GM23338 (cell line): ENCODE measurements around the gene MAGEA1. TPM values are rescaled to one million over a fixed set of nuclear protein-coding genes. Genes with fewer than 3 reads are reported as not detected.

Experiments
- ATAC-seq: fragments of 200-7000 bp; cut with Tn5 transposase; 3 replicates; pipeline ENCODE4 v1.9.1; 2020
- DNase-seq: peaks from one replicate; pipeline ENCODE4 v3.0.0-alpha.2; 2015; ENCODE audit warnings: low spot score
- H2AFZ ChIP-seq: fragments of 200-600 bp; sonication (generic); 2 replicates; pipeline ENCODE4 v1.8.0; 2016; ENCODE audit warnings: antibody characterized with exemption, mild to moderate bottlenecking, moderate library complexity
- H3F3A ChIP-seq: fragments of 200-600 bp; sonication (generic); replicated peaks from 2 replicates; pipeline ENCODE4 v1.8.0; 2017; ENCODE audit warnings: antibody characterized with exemption, mixed run types, low read depth
- H3K27ac ChIP-seq: fragments of 200-600 bp; sonication (generic); 2 replicates; pipeline ENCODE4 v1.6.1; 2016; ENCODE audit warnings: low read depth
- H3K27me3 ChIP-seq: fragments of 200-600 bp; sonication (generic); 2 replicates; pipeline ENCODE4 v1.8.0; 2016; ENCODE audit warnings: mild to moderate bottlenecking, mixed run types, moderate library complexity; ENCODE audit not compliant: insufficient read depth
- H3K36me3 ChIP-seq: fragments of 200-600 bp; sonication (generic); 2 replicates; pipeline ENCODE4 v1.8.0; 2016; ENCODE audit warnings: mild to moderate bottlenecking; ENCODE audit not compliant: insufficient read depth
- H3K4me1 ChIP-seq: fragments of 200-600 bp; sonication (generic); 2 replicates; pipeline ENCODE4 v1.8.0; 2016; ENCODE audit warnings: mild to moderate bottlenecking, moderate library complexity; ENCODE audit not compliant: insufficient read depth
- H3K4me2 ChIP-seq: fragments of 200-600 bp; sonication (generic); 2 replicates; pipeline ENCODE4 v1.7.1; 2017; ENCODE audit warnings: mixed run types
- H3K4me3 ChIP-seq: fragments of 200-600 bp; sonication (generic); 2 replicates; pipeline ENCODE4 v1.6.1; 2016; ENCODE audit warnings: mixed run types
- H3K79me2 ChIP-seq: fragments of 200-600 bp; sonication (generic); replicated peaks from 2 replicates; pipeline ENCODE4 v1.8.0; 2017; ENCODE audit warnings: mild to moderate bottlenecking; ENCODE audit not compliant: insufficient read depth
- H3K9me2 ChIP-seq: fragments of 200-600 bp; sonication (generic); 2 replicates; pipeline ENCODE4 v1.8.0; 2017; ENCODE audit not compliant: insufficient read depth
- H4K20me1 ChIP-seq: fragments of 200-600 bp; sonication (generic); replicated peaks from 2 replicates; pipeline ENCODE4 v1.8.0; 2017; ENCODE audit warnings: mild to moderate bottlenecking; ENCODE audit not compliant: insufficient read depth
- H3K27ac Mint-ChIP-seq: 2 replicates; pipeline ENCODE4 v1.8.0; 2020; ENCODE audit warnings: inconsistent platforms, mild to moderate bottlenecking, moderate library complexity, mixed read lengths
- H3K27me3 Mint-ChIP-seq: 3 replicates; pipeline ENCODE4 v1.8.0; 2022; ENCODE audit warnings: low read depth, mild to moderate bottlenecking, moderate library complexity, mixed read lengths, inconsistent platforms; ENCODE audit not compliant: insufficient read depth, poor library complexity
- H3K36me3 Mint-ChIP-seq: 3 replicates; pipeline ENCODE4 v1.8.0; 2021; ENCODE audit warnings: low read depth, mild to moderate bottlenecking, inconsistent platforms, moderate library complexity, mixed read lengths
- H3K4me1 Mint-ChIP-seq: 3 replicates; pipeline ENCODE4 v1.8.0; 2020; ENCODE audit warnings: mild to moderate bottlenecking, inconsistent platforms, mixed read lengths
- H3K4me3 Mint-ChIP-seq: 3 replicates; pipeline ENCODE4 v1.8.0; 2021; ENCODE audit warnings: moderate library complexity, mild to moderate bottlenecking, inconsistent platforms, mixed read lengths
- H3K9me3 Mint-ChIP-seq: 3 replicates; pipeline ENCODE4 v1.8.0; 2020; ENCODE audit warnings: moderate library complexity, mild to moderate bottlenecking, inconsistent platforms, mixed read lengths
- CREB1 ChIP-seq: fragments of 250-450 bp; sonication (Bioruptor Pico); IDR thresholded peaks from 2 replicates; pipeline ENCODE4 v1.5.0; 2020; ENCODE audit warnings: low read depth, mild to moderate bottlenecking, moderate library complexity
- CTCF ChIP-seq, 2 experiments: fragments of 200-600 bp in 1 of 2; sonication (generic) in 1 of 2; conservative IDR thresholded peaks; 2 replicates each; pipeline versions ENCODE4 v1.5.1 to v1.6.1; 2016 to 2017; ENCODE audit warnings: antibody characterized with exemption in 2 of 2, low read depth in 2 of 2, mild to moderate bottlenecking in 2 of 2, moderate library complexity in 1 of 2
- ETS1 ChIP-seq: IDR thresholded peaks from 2 replicates; pipeline ENCODE4 v1.6.1; 2016; ENCODE audit warnings: antibody characterized with exemption
- EZH2 ChIP-seq: fragments of 200-600 bp; sonication (generic); IDR thresholded peaks from one replicate; pipeline ENCODE4 v1.8.0; 2017; ENCODE audit warnings: antibody characterized with exemption, mild to moderate bottlenecking, low read depth; ENCODE audit not compliant: unreplicated experiment
- EZH2phosphoT487 ChIP-seq: fragments of 200-600 bp; sonication (generic); IDR thresholded peaks from one replicate; pipeline ENCODE4 v1.8.1; 2018; ENCODE audit warnings: antibody characterized with exemption; ENCODE audit not compliant: unreplicated experiment
- JUNB ChIP-seq: IDR thresholded peaks from one replicate; pipeline ENCODE4 v1.6.1; 2016; ENCODE audit warnings: antibody characterized with exemption; ENCODE audit not compliant: unreplicated experiment
- NANOG ChIP-seq: IDR thresholded peaks from 2 replicates; pipeline ENCODE4 v1.6.1; 2016; ENCODE audit warnings: antibody characterized with exemption, borderline replicate concordance
- POLR2AphosphoS5 ChIP-seq: IDR thresholded peaks from 2 replicates; pipeline ENCODE4 v1.6.1; 2016; ENCODE audit warnings: antibody characterized with exemption, low read depth
- REST ChIP-seq: IDR thresholded peaks from one replicate; pipeline ENCODE4 v1.6.1; 2018; ENCODE audit warnings: antibody characterized with exemption; ENCODE audit not compliant: unreplicated experiment
- STAT1 ChIP-seq: IDR thresholded peaks from one replicate; pipeline ENCODE4 v1.6.1; 2016; ENCODE audit warnings: antibody characterized with exemption; ENCODE audit not compliant: unreplicated experiment
- ZNF114 ChIP-seq: fragments of 250-450 bp; sonication (Bioruptor Pico); IDR thresholded peaks from 2 replicates; pipeline ENCODE4 v1.5.0; 2020; ENCODE audit warnings: mild to moderate bottlenecking, moderate library complexity
- ZNF331 ChIP-seq: fragments of 250-450 bp; sonication (Bioruptor Pico); IDR thresholded peaks from 2 replicates; pipeline ENCODE4 v1.5.0; 2020; ENCODE audit warnings: low read depth, mild to moderate bottlenecking, moderate library complexity
- ZNF462 ChIP-seq: fragments of 250-450 bp; sonication (Bioruptor Pico); IDR thresholded peaks from 2 replicates; pipeline ENCODE4 v1.5.0; 2020; ENCODE audit warnings: mild to moderate bottlenecking, moderate library complexity
- long read RNA-seq: library from polyadenylated mRNA; unstranded; transcript quantifications from one replicate; pipeline ENCODE4 v2.0.0, GENCODE V29; 2020; ENCODE audit not compliant: unreplicated experiment
- polyA plus RNA-seq: library from polyadenylated mRNA; unstranded; fragments of >200 nt; fragmentation: Nextera tagmentation; extraction: Ambion mirVana; gene quantifications from 2 replicates; pipeline ENCODE4 v1.2.1, GENCODE V29; 2016
- total RNA-seq: library from RNA; depleted of rRNA; stranded (reverse); fragments of >200 nt; shearing (Covaris generic); gene quantifications from 2 replicates; pipeline ENCODE4 v1.2.3, GENCODE V29; 2014; rRNA removed

Gene MAGEA1
- not detected in 2 replicates for total RNA-seq
- not detected in 2 replicates for polyA plus RNA-seq
- long read RNA-seq: 0 reads

GRCh38 chrX:153179131-153179530 is at the start of gene MAGEA1:
Gene MAGEA1 (plus strand): TSS chrX:153179284. CDS start chrX:153182390, 3,106 bp downstream.
- Mint-ChIP-seq H3K36me3 (no peaks in the 10 kb centered on the region), H3K4me1 (no peaks in the 10 kb centered on the region), H3K27me3 (peaks cover 2% of the 10 kb centered on the region), H3K4me3 (no peak within 1 kb of the TSS), H3K27ac (no peak within 1 kb of the TSS), H3K9me3 (no peaks in the 10 kb centered on the region)
- no peak within 1 kb of the TSS for H2AFZ ChIP-seq
- DNase-seq: no peak
- no peak for ATAC-seq
- no peaks in the 10 kb centered on the region for H3K9me2 ChIP-seq
- no peaks in the 10 kb centered on the region for H3K79me2 ChIP-seq
- TF ChIP-seq NANOG: no peak
- TF ChIP-seq EZH2: no peak
- no peak for TF ChIP-seq STAT1
- TF ChIP-seq ETS1: no peak
- TF ChIP-seq POLR2AphosphoS5: no peak
- no peak for TF ChIP-seq CTCF (conservative IDR thresholded peaks at IDR 0.05; ENCODE audit: low read depth in 2 of 2)
- TF ChIP-seq CREB1 (CRISPR knock-in tag): no peak
- no peak for TF ChIP-seq REST
- TF ChIP-seq ZNF331: no peak
- TF ChIP-seq JUNB: no peak
- TF ChIP-seq EZH2phosphoT487: no peak
- no peak for TF ChIP-seq ZNF114 (CRISPR knock-in tag)
- no peak for TF ChIP-seq ZNF462
- no peaks in the 10 kb centered on the region for H3K27me3 ChIP-seq
- no peak within 1 kb of the TSS for H3K4me2 ChIP-seq
- H4K20me1 ChIP-seq: no peaks in the 10 kb centered on the region
- H3K4me3 ChIP-seq: no peak within 1 kb of the TSS
- no peak within 1 kb of the TSS for H3K27ac ChIP-seq
- H3K4me1 ChIP-seq: no peaks in the 10 kb centered on the region
- no peaks in the 10 kb centered on the region for H3K36me3 ChIP-seq
- no peaks in the 10 kb centered on the region for H3F3A ChIP-seq
